ENCODE measurements around the gene NOC2L.
"Not testable (repeated sequence)": the region's sequence is repeated elsewhere in the genome, so short reads cannot be mapped to it uniquely, and the experiment has no call there.

The NOC2L gene

GRCh38 chr1:958823-959730 is at the start of gene NOC2L:
Gene NOC2L, minus strand, starts transcription at chr1:959256. Its CDS starts 16 bp downstream, at chr1:959240.
- peak; percentile 97 for DNase-seq (ENCODE audit: low read depth)

- DNase-seq (ENCODE audit: low read depth): no peak
Measured at GRCh38 chr1:1006305-1007159, 47.5 kb upstream of the NOC2L start.

GRCh38 chr1:1005774-1006304 is 46.8 kb upstream of the NOC2L start:
- DNase-seq (ENCODE audit: low read depth): no peak

- DNase-seq (ENCODE audit: low read depth): no peak
Measured at GRCh38 chr1:1004780-1005697, 46.0 kb upstream of the NOC2L start.

- no peak for DNase-seq (ENCODE audit: low read depth)
Measured at GRCh38 chr1:1004420-1004779, 45.3 kb upstream of the NOC2L start.

- no peak for DNase-seq (ENCODE audit: low read depth)
Measured at GRCh38 chr1:1003618-1004419, 44.8 kb upstream of the NOC2L start.

- no peak for DNase-seq (ENCODE audit: low read depth)
Measured at GRCh38 chr1:1001057-1001783, 42.2 kb upstream of the NOC2L start.

GRCh38 chr1:1000357-1001056 is 41.5 kb upstream of the NOC2L start:
- peak; percentile 44 for DNase-seq (ENCODE audit: low read depth)

GRCh38 chr1:999725-1000356 is 40.8 kb upstream of the NOC2L start, which contains the start of gene HES4:
Gene HES4, minus strand, starts transcription at chr1:1000097. Its CDS starts 124 bp downstream, at chr1:999973.
- DNase-seq (ENCODE audit: low read depth): peak; percentile 37

- no peak for DNase-seq (ENCODE audit: low read depth)
Measured at GRCh38 chr1:998995-999724, 40.1 kb upstream of the NOC2L start.

GRCh38 chr1:998745-998994 is 39.6 kb upstream of the NOC2L start:
- DNase-seq (ENCODE audit: low read depth): no peak

GRCh38 chr1:997993-998744 is 39.1 kb upstream of the NOC2L start:
- DNase-seq (ENCODE audit: low read depth): no peak

- DNase-seq (ENCODE audit: low read depth): no peak
Measured at GRCh38 chr1:997713-997992, 38.6 kb upstream of the NOC2L start.

- no peak for DNase-seq (ENCODE audit: low read depth)
Measured at GRCh38 chr1:996851-997712, 38.0 kb upstream of the NOC2L start.

GRCh38 chr1:995665-996633 is 36.9 kb upstream of the NOC2L start:
- DNase-seq (ENCODE audit: low read depth): no peak

GRCh38 chr1:994546-994945 is 35.5 kb upstream of the NOC2L start:
- not testable (repeated sequence) for DNase-seq (ENCODE audit: low read depth)

All from activated gamma-delta T cell treated with anti-CD3 and anti-CD28 coated beads, Interleukin-2, amount 50 U/mL, for 16 hours (primary cell).